ENCODE data around the gene ATP5F1B. TPM values are rescaled to one million over a fixed set of nuclear protein-coding genes. Genes with fewer than 3 reads are reported as not detected.

Gene ATP5F1B
- total RNA-seq, 1 donor from 2014 or later, result 246 TPM

GRCh38 chr12:56629459-56630179 is 16.2 kb downstream of the ATP5F1B start:
- intact Hi-C loops (cut with DNase I), result no loop called here
- peak; percentile 30 for ATAC-seq
- DNase-seq (ENCODE audit: low spot score), result peak; percentile 67

- intact Hi-C loops (cut with DNase I), result no loop called here
- ATAC-seq (peak; percentile 43), DNase-seq (ENCODE audit: low spot score) (peak; percentile 82)
These were observed 16.9 kb downstream of the ATP5F1B start for GRCh38 chr12:56628671-56629458.

- no peak for ATAC-seq
- no peak for DNase-seq (ENCODE audit: low spot score)
- intact Hi-C loops (cut with DNase I), result no loop called here
These were observed 19.1 kb downstream of the ATP5F1B start for GRCh38 chr12:56626701-56627100.

GRCh38 chr12:56622535-56622934 is 23.2 kb downstream of the ATP5F1B start:
- no peak for ATAC-seq
- intact Hi-C loops (cut with DNase I), result no loop called here
- no peak for DNase-seq (ENCODE audit: low spot score)

- intact Hi-C loops (cut with DNase I), result no loop called here
- ATAC-seq (no peak), DNase-seq (ENCODE audit: low spot score) (no peak)
These were observed 28.9 kb downstream of the ATP5F1B start for GRCh38 chr12:56616925-56617324.

GRCh38 chr12:56616244-56616643 is 29.5 kb downstream of the ATP5F1B start:
- ATAC-seq, result no peak
- intact Hi-C loops (cut with DNase I), result no loop called here
- DNase-seq (ENCODE audit: low spot score), result no peak

GRCh38 chr12:56614627-56615026 is 31.2 kb downstream of the ATP5F1B start:
- ATAC-seq, result no peak
- intact Hi-C loops (cut with DNase I), result no loop called here

DNA sequence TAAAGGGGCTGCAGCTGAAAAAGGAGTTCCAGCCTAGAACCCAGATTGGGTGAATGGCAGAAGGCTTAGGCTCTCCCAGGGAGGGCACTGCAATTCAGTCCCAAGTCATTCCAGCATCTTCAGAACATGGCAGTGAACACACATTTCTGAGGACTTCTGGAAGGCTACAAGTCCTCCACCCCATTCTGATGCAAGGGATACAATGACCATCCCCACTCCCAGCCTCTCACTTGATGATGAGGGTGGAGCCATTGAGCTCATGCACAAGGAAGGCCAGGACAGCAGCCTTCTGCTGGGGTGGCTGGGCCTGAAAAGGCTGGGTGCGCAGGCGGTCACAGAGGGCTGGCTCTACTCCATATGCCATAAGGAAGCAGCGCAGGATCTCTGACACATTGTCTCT is 41.4 kb downstream of the ATP5F1B start:
- ATAC-seq (no peak), DNase-seq (ENCODE audit: low spot score) (no peak)
- intact Hi-C loops (cut with DNase I), result no loop called here

More at GRCh38 chr12:56614627-56615026, 31.2 kb downstream of the ATP5F1B start:
- no peak for DNase-seq (ENCODE audit: low spot score)

DNA sequence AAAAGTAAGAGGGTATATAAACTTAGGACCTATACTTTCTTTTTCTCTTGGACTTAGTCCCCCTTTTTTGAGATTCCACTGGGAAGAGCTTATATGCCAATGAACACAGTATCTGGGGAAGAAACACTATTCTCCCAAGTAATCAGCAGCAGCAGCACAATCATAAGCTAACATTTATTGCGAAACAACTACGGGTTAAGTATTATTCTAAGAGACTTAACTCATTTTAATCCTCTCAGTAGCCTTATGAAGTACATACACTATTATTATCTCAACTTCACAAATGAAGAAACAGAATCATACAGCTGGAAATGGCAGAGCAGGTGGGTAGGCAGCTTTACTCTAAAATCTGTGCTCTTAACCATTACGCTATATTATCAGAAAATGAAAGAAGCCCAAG is 43.5 kb downstream of the ATP5F1B start:
- intact Hi-C loops (cut with DNase I), result no loop called here
- ATAC-seq, result no peak

DNA sequence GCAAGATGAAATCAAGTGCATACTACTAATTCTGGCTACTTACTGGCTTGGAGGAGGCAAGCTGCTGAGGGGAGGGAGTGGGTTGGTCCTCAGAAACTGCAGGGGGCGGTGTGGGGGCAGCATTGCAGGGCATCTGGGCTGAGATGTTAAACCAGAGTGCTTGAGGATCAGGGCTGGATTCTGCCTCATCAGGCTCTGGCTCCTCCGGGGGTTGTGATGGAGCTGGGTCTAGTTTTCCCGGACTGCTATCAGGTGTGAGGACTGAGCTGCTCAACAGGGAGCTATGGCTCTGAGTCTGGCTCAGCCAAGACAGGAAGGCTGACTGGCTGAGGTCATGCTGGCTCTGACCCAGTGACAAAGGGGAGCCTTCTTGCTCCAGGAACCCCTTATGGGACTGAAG is 44.3 kb downstream of the ATP5F1B start:
- no peak for ATAC-seq

More for the DNA sequence above, 43.5 kb downstream of the ATP5F1B start:
- DNase-seq (ENCODE audit: low spot score), result no peak

DNA sequence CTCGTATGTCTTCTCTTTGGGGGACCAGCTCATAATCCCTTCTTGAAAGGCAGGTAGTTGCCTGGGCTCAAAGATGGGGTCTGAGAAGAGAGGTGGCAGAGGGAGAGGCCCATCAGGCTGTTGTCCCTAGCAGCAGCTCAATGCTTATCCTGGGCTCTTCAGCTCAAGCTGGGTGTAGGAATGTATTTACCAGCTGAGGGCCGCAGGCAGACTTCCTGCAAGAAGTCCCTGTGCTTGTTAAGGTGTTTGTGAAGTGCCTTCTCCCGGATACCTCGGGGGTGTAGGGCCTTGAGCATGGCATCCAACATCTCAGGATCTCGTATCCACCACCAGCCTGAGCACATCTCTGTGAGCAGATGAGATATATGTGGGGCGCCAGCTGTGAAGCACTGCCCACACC is 45.0 kb downstream of the ATP5F1B start:
- DNase-seq (ENCODE audit: low spot score) (no peak), ATAC-seq (no peak)
- intact Hi-C loops (cut with DNase I), result no loop called here

More for the DNA sequence above, 44.3 kb downstream of the ATP5F1B start:
- no peak for DNase-seq (ENCODE audit: low spot score)
- intact Hi-C loops (cut with DNase I), result no loop called here

DNA sequence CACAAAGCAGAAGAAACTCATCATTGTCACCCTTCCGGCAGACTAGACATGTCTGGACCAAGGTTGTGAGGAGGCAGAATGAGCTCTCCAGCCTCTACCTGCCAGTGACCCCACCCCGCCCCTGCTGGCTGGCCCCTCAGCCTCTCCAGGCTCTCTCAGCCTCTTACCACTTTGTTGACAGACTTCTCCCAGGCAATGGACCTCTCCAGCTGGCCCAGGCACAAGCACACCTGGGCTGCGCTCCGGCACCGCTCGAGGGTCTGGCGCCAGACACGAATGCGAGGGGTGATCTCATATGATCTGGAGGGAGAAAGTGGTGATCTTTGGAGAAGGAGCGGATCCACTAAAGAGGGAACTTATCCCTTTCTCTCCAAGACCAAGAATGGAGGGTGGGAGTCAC is 46.0 kb downstream of the ATP5F1B start:
- no peak for ATAC-seq
- intact Hi-C loops (cut with DNase I), result no loop called here
- DNase-seq (ENCODE audit: low spot score), result no peak

DNA sequence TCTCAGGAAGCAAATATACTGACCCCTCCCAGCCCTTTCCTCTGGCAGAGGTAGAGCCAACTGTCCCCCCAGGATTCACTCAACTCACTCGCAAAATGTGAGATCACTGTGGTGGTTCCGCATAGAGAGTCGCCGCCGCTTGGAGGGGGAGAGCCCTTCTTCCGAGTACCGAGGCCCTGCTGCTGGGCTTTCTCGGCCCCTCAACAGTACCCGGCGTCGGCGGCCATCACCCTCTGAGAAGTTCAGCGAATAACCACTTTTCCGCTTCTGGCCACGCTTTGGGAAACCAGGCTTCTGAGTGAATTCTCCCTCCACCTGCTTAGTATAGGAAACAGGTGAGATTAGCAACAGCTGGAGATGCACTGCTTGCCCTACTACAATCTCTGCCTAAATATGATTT is 46.7 kb downstream of the ATP5F1B start:
- ATAC-seq, result no peak
- DNase-seq (ENCODE audit: low spot score), result no peak
- intact Hi-C loops (cut with DNase I), result no loop called here

- ATAC-seq, result no peak
- intact Hi-C loops (cut with DNase I), result no loop called here
- no peak for DNase-seq (ENCODE audit: low spot score)
These were observed 49.0 kb downstream of the ATP5F1B start for GRCh38 chr12:56596815-56597214.

GRCh38 chr12:56593909-56594621 is 51.7 kb downstream of the ATP5F1B start:
- peak; percentile 77 for DNase-seq (ENCODE audit: low spot score)
- peak; percentile 77 for ATAC-seq
- intact Hi-C loops (cut with DNase I), result no loop called here

- intact Hi-C loops (cut with DNase I), result no loop called here
- ATAC-seq (peak; percentile 36), DNase-seq (ENCODE audit: low spot score) (no peak)
These were observed 53.8 kb downstream of the ATP5F1B start for GRCh38 chr12:56591961-56592360.

DNA sequence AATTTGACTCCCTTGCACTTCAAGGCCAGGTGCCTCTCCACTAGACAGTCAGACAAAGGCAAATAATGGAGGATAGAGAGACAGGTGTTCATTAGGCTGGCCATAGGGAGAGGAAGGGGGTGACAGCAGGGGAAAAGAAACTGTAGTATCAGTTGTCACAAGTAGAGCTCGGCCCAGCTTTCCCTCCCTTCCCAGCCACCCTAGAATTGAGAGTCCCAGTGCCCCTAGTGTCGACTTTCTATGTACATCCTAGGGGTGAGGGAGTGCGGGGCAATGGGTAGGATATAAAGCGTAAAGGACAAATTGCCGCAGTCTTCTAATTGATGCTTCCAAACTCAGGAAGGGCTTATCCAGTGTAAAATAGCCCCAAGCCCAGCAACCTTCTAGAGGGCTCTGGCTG is 54.7 kb downstream of the ATP5F1B start:
- ATAC-seq, result no peak
- no peak for DNase-seq (ENCODE audit: low spot score)
- intact Hi-C loops (cut with DNase I), result no loop called here

GRCh38 chr12:56590237-56590830 is 55.5 kb downstream of the ATP5F1B start:
- intact Hi-C loops (cut with DNase I), result no loop called here
- no peak for DNase-seq (ENCODE audit: low spot score)
- ATAC-seq, result peak; percentile 7

GRCh38 chr12:56589783-56590182 is 56.0 kb downstream of the ATP5F1B start:
- intact Hi-C loops (cut with DNase I), result no loop called here
- DNase-seq (ENCODE audit: low spot score), result no peak
- no peak for ATAC-seq
